ENCODE measurements around the gene OPRD1.

DNA sequence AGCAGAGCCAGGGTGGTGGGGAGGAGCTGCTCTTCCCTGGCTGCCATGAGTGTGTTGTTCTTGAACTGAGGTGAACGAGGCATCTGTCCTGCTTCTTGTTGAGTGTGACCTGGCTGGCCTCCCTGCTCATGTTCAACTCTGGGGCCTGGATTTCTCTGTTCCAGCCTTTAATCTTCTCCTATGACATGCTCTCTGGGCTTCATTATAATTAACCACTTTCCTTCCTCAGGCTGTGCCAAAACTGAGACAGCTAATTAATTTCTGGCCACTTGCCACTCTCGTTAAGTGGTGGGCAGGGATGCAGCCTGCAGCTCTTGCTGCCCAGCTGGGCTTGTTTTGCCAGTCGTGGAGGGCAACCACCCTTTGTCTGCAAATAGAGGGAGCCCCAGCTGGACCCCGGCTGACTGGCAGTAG lies 23.3 kb downstream of the OPRD1 start:
- TF ChIP-seq, protein P1, sequence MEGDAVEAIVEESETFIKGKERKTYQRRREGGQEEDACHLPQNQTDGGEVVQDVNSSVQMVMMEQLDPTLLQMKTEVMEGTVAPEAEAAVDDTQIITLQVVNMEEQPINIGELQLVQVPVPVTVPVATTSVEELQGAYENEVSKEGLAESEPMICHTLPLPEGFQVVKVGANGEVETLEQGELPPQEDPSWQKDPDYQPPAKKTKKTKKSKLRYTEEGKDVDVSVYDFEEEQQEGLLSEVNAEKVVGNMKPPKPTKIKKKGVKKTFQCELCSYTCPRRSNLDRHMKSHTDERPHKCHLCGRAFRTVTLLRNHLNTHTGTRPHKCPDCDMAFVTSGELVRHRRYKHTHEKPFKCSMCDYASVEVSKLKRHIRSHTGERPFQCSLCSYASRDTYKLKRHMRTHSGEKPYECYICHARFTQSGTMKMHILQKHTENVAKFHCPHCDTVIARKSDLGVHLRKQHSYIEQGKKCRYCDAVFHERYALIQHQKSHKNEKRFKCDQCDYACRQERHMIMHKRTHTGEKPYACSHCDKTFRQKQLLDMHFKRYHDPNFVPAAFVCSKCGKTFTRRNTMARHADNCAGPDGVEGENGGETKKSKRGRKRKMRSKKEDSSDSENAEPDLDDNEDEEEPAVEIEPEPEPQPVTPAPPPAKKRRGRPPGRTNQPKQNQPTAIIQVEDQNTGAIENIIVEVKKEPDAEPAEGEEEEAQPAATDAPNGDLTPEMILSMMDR (IDR thresholded peaks at IDR 0.05) = no peak
- TF ChIP-seq EP300 (IDR thresholded peaks at IDR 0.05) = no peak

Data from esophagus muscularis mucosa (tissue), 3 donors.